PC-9 (cell line): ENCODE results near the gene PMS2. TPM values are rescaled to one million over a fixed set of nuclear protein-coding genes. Genes with fewer than 3 reads are reported as not detected.

Experiments
- BruUV-seq: library from RNA; stranded (reverse); fragments of 400-500 nt; replicated peaks from 2 replicates; lab custom pipeline; 2021; lab: Mats Ljungman, UMichigan
- CTCF ChIA-PET: fragments of 300-600 bp; sonication (Branson Sonifier 250); formaldehyde crosslinking; loops from one replicate; lab custom pipeline; 2022; ENCODE audit warnings: antibody characterized with exemption; lab: Charles Lee
- POLR2A ChIA-PET: fragments of 300-600 bp; sonication (Branson Sonifier 250); formaldehyde crosslinking; loops from one replicate; lab custom pipeline; 2022; ENCODE audit warnings: antibody characterized with exemption; ENCODE audit not compliant: unreplicated experiment; lab: Charles Lee
- DNase-seq, 2 experiments: peaks; one replicate each; pipeline versions ENCODE4 v3.0.0 to v3.0.0-alpha.2; 2015 to 2022; ENCODE audit warnings: mixed read lengths in 1 of 2
- H2AFZ ChIP-seq: fragments of 200-600 bp; sonication (generic); 2 replicates; pipeline ENCODE4 v1.8.1; 2017; ENCODE audit warnings: antibody characterized with exemption
- H3F3A ChIP-seq: fragments of 200-600 bp; sonication (generic); 2 replicates; pipeline ENCODE4 v1.8.1; 2017; ENCODE audit warnings: antibody characterized with exemption, mild to moderate bottlenecking, low read depth; ENCODE audit not compliant: insufficient read depth
- H3K27ac ChIP-seq: fragments of 200-600 bp; sonication (generic); 2 replicates; pipeline ENCODE4 v1.6.1; 2016; ENCODE audit warnings: mixed run types
- H3K27me3 ChIP-seq: fragments of 200-600 bp; sonication (generic); 2 replicates; pipeline ENCODE4 v1.6.1; 2016; ENCODE audit warnings: low read depth, mixed run types; ENCODE audit not compliant: insufficient read depth
- H3K36me3 ChIP-seq: fragments of 200-600 bp; sonication (generic); 2 replicates; pipeline ENCODE4 v1.6.1; 2016; ENCODE audit warnings: low read depth, mixed run types
- H3K4me1 ChIP-seq: fragments of 200-600 bp; sonication (generic); replicated peaks from 2 replicates; pipeline ENCODE4 v1.6.1; 2016; ENCODE audit warnings: mixed run types; ENCODE audit not compliant: insufficient read depth
- H3K4me2 ChIP-seq: fragments of 200-600 bp; sonication (generic); 2 replicates; pipeline ENCODE4 v1.6.1; 2017; ENCODE audit warnings: mixed run types
- H3K4me3 ChIP-seq: fragments of 200-600 bp; sonication (generic); 2 replicates; pipeline ENCODE4 v1.6.1; 2016; ENCODE audit warnings: mixed run types
- H3K79me2 ChIP-seq: fragments of 200-600 bp; sonication (generic); 2 replicates; pipeline ENCODE4 v1.6.1; 2017; ENCODE audit warnings: low read depth, mixed run types
- H3K9me2 ChIP-seq: fragments of 200-600 bp; sonication (generic); 2 replicates; pipeline ENCODE4 v1.8.1; 2017; ENCODE audit warnings: mild to moderate bottlenecking; ENCODE audit not compliant: insufficient read depth
- H3K9me3 ChIP-seq: fragments of 200-600 bp; sonication (generic); 2 replicates; pipeline ENCODE4 v1.8.1; 2016; ENCODE audit warnings: low read depth; ENCODE audit not compliant: insufficient read depth
- H4K20me1 ChIP-seq: fragments of 200-600 bp; sonication (generic); 2 replicates; pipeline ENCODE4 v1.8.1; 2017; ENCODE audit not compliant: insufficient read depth
- EZH2 ChIP-seq: fragments of 200-600 bp; sonication (generic); IDR thresholded peaks from 2 replicates; pipeline ENCODE4 v1.8.0; 2017; ENCODE audit warnings: antibody characterized with exemption, low read depth
- intact Hi-C: fragments of 100-400 bp; cut with micrococcal nuclease; formaldehyde crosslinking; loops from one replicate; pipeline ENCODE4 v1.10.0; 2022; ENCODE audit not compliant: unreplicated experiment
- total RNA-seq: library from RNA; stranded (reverse); gene quantifications from 2 replicates; pipeline ENCODE4 v1.2.3, GENCODE V29; 2021
- TF ChIP-seq, protein P1 (sequence below): fragments of 200-600 bp; sonication (generic); conservative IDR thresholded peaks from 2 replicates; pipeline ENCODE4 v1.6.1; 2017; ENCODE audit warnings: mixed run types, antibody characterized with exemption, mild to moderate bottlenecking, moderate library complexity

PMS2 gene
- total RNA-seq, 1 experiment from 2014 or later: 32.1 TPM

DNA sequence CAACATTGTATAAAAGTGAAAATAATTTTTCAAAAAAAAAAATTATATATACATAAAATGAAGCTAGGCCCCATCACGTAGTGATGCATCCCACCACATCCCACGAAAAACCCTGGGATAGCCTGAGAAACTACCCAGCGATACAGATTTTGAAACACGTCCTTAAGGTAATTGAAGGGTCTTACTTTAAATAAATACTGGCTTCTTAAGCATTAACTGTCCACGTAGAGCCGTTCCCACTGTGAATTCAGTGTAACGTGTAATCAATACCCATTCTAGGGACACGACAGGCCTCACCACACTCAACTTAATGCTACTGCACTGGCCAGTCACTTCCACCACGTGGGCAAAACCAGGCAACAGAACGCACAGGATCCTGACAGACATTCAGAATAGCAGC is 26.3 kb upstream of the PMS2 start:
- Histone ChIP-seq H3K27me3 (no peaks in the 10 kb centered on the region), H3K36me3 (peaks cover 51% of the 10 kb centered on the region), H3K27ac (no peak overlapping the region), H3K9me2 (no peaks in the 10 kb centered on the region), H3K4me2 (no peak overlapping the region), H3K79me2 (no peaks in the 10 kb centered on the region), H2AFZ (no peak overlapping the region), H3K9me3 (no peaks in the 10 kb centered on the region), H3K4me3 (no peak overlapping the region), H4K20me1 (peaks cover 7% of the 10 kb centered on the region; the same call in 1 of the 2 replicates), H3F3A (no peaks in the 10 kb centered on the region; the same call in 1 of the 2 replicates), H3K4me1 (no peaks in the 10 kb centered on the region)
- ChIA-PET POLR2A (no interaction called here), CTCF (no interaction called here)
- intact Hi-C loops: no loop called here
- no TSS peak for BruUV-seq
- no peak for DNase-seq
- TF ChIP-seq EZH2: no peak
- TF ChIP-seq, protein P1, sequence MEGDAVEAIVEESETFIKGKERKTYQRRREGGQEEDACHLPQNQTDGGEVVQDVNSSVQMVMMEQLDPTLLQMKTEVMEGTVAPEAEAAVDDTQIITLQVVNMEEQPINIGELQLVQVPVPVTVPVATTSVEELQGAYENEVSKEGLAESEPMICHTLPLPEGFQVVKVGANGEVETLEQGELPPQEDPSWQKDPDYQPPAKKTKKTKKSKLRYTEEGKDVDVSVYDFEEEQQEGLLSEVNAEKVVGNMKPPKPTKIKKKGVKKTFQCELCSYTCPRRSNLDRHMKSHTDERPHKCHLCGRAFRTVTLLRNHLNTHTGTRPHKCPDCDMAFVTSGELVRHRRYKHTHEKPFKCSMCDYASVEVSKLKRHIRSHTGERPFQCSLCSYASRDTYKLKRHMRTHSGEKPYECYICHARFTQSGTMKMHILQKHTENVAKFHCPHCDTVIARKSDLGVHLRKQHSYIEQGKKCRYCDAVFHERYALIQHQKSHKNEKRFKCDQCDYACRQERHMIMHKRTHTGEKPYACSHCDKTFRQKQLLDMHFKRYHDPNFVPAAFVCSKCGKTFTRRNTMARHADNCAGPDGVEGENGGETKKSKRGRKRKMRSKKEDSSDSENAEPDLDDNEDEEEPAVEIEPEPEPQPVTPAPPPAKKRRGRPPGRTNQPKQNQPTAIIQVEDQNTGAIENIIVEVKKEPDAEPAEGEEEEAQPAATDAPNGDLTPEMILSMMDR: no peak

DNA sequence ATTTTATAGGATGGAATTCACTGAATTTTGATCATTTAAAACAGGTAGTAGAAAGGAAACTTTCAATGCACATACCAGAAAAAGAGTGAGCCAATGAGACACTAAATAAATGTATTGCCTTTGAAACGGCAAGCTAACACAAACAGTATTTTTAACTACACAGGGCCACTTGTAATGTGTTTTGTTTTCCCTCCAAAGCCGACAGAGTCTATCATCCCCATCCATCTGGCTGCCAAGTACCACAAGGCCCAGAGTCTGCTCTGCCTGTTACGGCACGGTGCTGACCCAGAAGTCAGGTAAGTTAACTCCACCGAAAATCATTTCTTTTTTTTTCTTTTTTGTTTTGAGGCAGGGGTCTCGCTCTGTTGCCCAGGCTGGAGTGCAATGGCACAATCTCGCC is 23.8 kb upstream of the PMS2 start:
- Histone ChIP-seq H3K4me3 (no peak overlapping the region), H3K79me2 (no peaks in the 10 kb centered on the region), H3F3A (peaks cover 13% of the 10 kb centered on the region), H2AFZ (no peak overlapping the region), H3K4me2 (no peak overlapping the region), H3K9me2 (no peaks in the 10 kb centered on the region), H3K4me1 (no peaks in the 10 kb centered on the region), H3K36me3 (peaks cover 51% of the 10 kb centered on the region), H3K9me3 (no peaks in the 10 kb centered on the region), H3K27ac (no peak overlapping the region), H3K27me3 (no peaks in the 10 kb centered on the region), H4K20me1 (peaks cover 12% of the 10 kb centered on the region; the same call in 1 of the 2 replicates)
- no peak for DNase-seq
- CTCF ChIA-PET: interaction anchor here (0.5 to 0.7 kb wide), 3 partner anchors 25 to 315 kb away, joined by 3 to 4 read pairs (median 4); no protein-coding TSS in a partner anchor
- TF ChIP-seq, protein P1: no peak
- no peak for TF ChIP-seq EZH2
- POLR2A ChIA-PET: no interaction called here
- BruUV-seq: no TSS peak
- intact Hi-C loops: no loop called here

DNA sequence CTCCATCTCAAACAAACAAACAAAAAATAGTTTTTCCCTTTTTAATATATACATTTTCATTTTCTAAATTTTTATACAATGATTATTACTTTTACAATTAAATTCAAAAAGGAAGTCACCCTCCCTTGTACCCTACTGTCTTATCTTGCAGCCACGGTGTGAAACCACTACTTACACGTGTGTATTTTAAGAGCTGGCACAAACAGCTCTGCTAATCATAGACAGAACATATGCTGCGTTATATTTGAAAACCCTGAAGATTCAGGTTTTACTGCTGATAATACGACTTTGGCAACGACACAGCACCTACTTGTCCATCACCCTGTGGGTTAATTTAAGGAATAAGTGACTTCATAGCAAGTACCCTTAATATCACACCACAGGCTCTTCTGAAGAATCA is 23.3 kb upstream of the PMS2 start:
- intact Hi-C loops: no loop called here
- DNase-seq: no peak
- Histone ChIP-seq H3K36me3 (peaks cover 51% of the 10 kb centered on the region), H3K4me2 (no peak overlapping the region), H3F3A (peaks cover 17% of the 10 kb centered on the region), H3K9me3 (no peaks in the 10 kb centered on the region), H4K20me1 (peaks cover 12% of the 10 kb centered on the region; the same call in 1 of the 2 replicates), H2AFZ (no peak overlapping the region), H3K4me3 (no peak overlapping the region), H3K9me2 (no peaks in the 10 kb centered on the region), H3K4me1 (no peaks in the 10 kb centered on the region), H3K79me2 (no peaks in the 10 kb centered on the region), H3K27me3 (no peaks in the 10 kb centered on the region), H3K27ac (no peak overlapping the region)
- ChIA-PET CTCF (interaction anchor here (0.6 kb wide), 1 partner anchor 166 kb away, joined by 4 read pairs; no protein-coding TSS in a partner anchor), POLR2A (no interaction called here)
- TF ChIP-seq, protein P1: no peak
- TF ChIP-seq EZH2: no peak
- BruUV-seq: no TSS peak
